Stimulated activated CD8-positive, alpha-beta memory T cell treated with anti-CD3 and anti-CD28 coated beads, Interleukin-7, amount 100 ng/mL, for 24 hours (primary cell): Measurements from ENCODE around the gene MYMX.
"Not testable (repeated sequence)": the region's sequence is repeated elsewhere in the genome, so short reads cannot be mapped to it uniquely, and the experiment has no call there.

ENCODE experiments used
- DNase-seq: peaks from one replicate; pipeline ENCODE4 v3.0.0-alpha.2; 2020; ENCODE audit warnings: low read depth

MYMX gene

GRCh38 chr6:44216677-44217331, at the start of gene MYMX:
Gene MYMX, plus strand, starts transcription at chr6:44216926. Its CDS starts 546 bp downstream, at chr6:44217472.
- no peak for DNase-seq

- no peak for DNase-seq
Measured at GRCh38 chr6:44167567-44167966, 49.2 kb upstream of the MYMX start.

- no peak for DNase-seq
Measured at GRCh38 chr6:44169154-44169553, 47.6 kb upstream of the MYMX start.

- DNase-seq, result no peak
Measured at GRCh38 chr6:44169886-44170570, 46.7 kb upstream of the MYMX start.

GRCh38 chr6:44171899-44172546, 44.7 kb upstream of the MYMX start:
- no peak for DNase-seq

GRCh38 chr6:44172731-44173500, 43.8 kb upstream of the MYMX start:
- peak; percentile 68 for DNase-seq

- DNase-seq, result no peak
Measured at GRCh38 chr6:44176130-44176761, 40.5 kb upstream of the MYMX start.

GRCh38 chr6:44176762-44177509, 39.8 kb upstream of the MYMX start:
- DNase-seq, result no peak

GRCh38 chr6:44177691-44178423, 38.9 kb upstream of the MYMX start:
- DNase-seq, result no peak

GRCh38 chr6:44178424-44179071, 38.2 kb upstream of the MYMX start:
- no peak for DNase-seq

- DNase-seq, result no peak
Measured at GRCh38 chr6:44179072-44179536, 37.6 kb upstream of the MYMX start.

- DNase-seq, result no peak
Measured at GRCh38 chr6:44179648-44180047, 37.1 kb upstream of the MYMX start.

- no peak for DNase-seq
Measured at GRCh38 chr6:44180406-44180805, 36.3 kb upstream of the MYMX start.

GRCh38 chr6:44180886-44181285, 35.8 kb upstream of the MYMX start:
- DNase-seq, result no peak

GRCh38 chr6:44181784-44182183, 34.9 kb upstream of the MYMX start:
- DNase-seq, result not testable (repeated sequence)

GRCh38 chr6:44182911-44183390, 33.8 kb upstream of the MYMX start:
- no peak for DNase-seq

- DNase-seq, result no peak
Measured at GRCh38 chr6:44183783-44184182, 32.9 kb upstream of the MYMX start.

GRCh38 chr6:44185356-44185755, 31.4 kb upstream of the MYMX start:
- not testable (repeated sequence) for DNase-seq

GRCh38 chr6:44185953-44186634, 30.6 kb upstream of the MYMX start:
- DNase-seq, result no peak
